ENCODE measurements around the gene CD209. TPM values are rescaled to one million over a fixed set of nuclear protein-coding genes. Genes with fewer than 3 reads are reported as not detected.
A peak's percentile ranks its signal among the peaks of the same experiment; 100 is the strongest.
"Not testable (repeated sequence)": the region's sequence is repeated elsewhere in the genome, so short reads cannot be mapped to it uniquely, and the experiment has no call there.

Gene CD209
- total RNA-seq, 2 experiments from 2014 or later, result not detected

- H3K36me3 Mint-ChIP-seq (ENCODE audit: low read depth), result no peaks in the 10 kb centered on the region
- intact Hi-C loops (cut with DNase I, micrococcal nuclease), result no loop called here
- no peak overlapping the region for H3K27ac Mint-ChIP-seq
- no peak overlapping the region for H3K4me3 Mint-ChIP-seq
- no peak overlapping the region for H3K4me3 ChIP-seq (ENCODE audit: low read length)
- peaks cover 5% of the 10 kb centered on the region for H3K4me1 Mint-ChIP-seq (ENCODE audit: low read depth)
- CTCF ChIA-PET, result no interaction called here
- DNase-seq (peak in 2 of 14 experiments; percentile 20 to 23), ATAC-seq (ENCODE audit: poor library complexity) (no peak)
- peaks cover 8% of the 10 kb centered on the region for H3K4me1 ChIP-seq (ENCODE audit: insufficient read depth, low read length)
- no peaks in the 10 kb centered on the region for H3K36me3 ChIP-seq (ENCODE audit: insufficient read depth, low read length)
- TF ChIP-seq, protein P1, sequence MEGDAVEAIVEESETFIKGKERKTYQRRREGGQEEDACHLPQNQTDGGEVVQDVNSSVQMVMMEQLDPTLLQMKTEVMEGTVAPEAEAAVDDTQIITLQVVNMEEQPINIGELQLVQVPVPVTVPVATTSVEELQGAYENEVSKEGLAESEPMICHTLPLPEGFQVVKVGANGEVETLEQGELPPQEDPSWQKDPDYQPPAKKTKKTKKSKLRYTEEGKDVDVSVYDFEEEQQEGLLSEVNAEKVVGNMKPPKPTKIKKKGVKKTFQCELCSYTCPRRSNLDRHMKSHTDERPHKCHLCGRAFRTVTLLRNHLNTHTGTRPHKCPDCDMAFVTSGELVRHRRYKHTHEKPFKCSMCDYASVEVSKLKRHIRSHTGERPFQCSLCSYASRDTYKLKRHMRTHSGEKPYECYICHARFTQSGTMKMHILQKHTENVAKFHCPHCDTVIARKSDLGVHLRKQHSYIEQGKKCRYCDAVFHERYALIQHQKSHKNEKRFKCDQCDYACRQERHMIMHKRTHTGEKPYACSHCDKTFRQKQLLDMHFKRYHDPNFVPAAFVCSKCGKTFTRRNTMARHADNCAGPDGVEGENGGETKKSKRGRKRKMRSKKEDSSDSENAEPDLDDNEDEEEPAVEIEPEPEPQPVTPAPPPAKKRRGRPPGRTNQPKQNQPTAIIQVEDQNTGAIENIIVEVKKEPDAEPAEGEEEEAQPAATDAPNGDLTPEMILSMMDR (IDR thresholded peaks at IDR 0.05), result no peak
- H3K27ac ChIP-seq (ENCODE audit: low read depth in 1 of 2, low read length in 2 of 2), result no peak overlapping the region
- H3K9me3 Mint-ChIP-seq, result peaks cover 2% of the 10 kb centered on the region
- no peaks in the 10 kb centered on the region for H3K27me3 ChIP-seq (ENCODE audit: control insufficient read depth in 1 of 2, insufficient read depth in 2 of 2, low read length in 2 of 2)
- H3K27me3 Mint-ChIP-seq, result peaks cover 15% of the 10 kb centered on the region
- no peaks in the 10 kb centered on the region for H3K9me3 ChIP-seq (ENCODE audit: control insufficient read depth in 1 of 2, insufficient read depth in 1 of 2, low read length in 2 of 2)
- POLR2A ChIA-PET, result no interaction called here
Measured at GRCh38 chr19:7748756-7749155, 1.4 kb upstream of the CD209 start.

GRCh38 chr19:7748171-7748570 lies 837 bp upstream of the CD209 start:
- no peak overlapping the region for H3K4me3 Mint-ChIP-seq
- CTCF ChIA-PET, result no interaction called here
- DNase-seq, result no peak

DNA sequence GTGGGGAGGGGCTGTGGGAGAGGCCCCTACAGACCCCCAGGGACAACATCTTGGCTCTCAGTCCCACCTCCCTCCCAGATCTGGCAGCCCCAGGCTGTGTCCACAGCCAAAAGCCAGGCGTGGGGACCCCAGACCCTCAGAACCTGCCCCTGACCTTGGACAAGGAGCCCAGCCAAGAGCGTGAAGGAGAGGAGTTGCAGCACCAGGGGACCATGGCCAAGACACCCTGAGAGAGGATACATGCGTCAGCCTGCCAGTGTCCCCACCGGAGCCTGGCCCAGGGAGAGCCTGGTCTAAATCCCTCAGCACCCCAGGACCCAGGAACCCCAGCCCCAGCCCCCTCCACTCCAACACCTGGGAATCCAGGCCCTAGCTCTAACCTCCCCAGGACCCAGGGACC lies 1.0 kb downstream of the CD209 start:
- H3K27ac Mint-ChIP-seq, result not testable (repeated sequence)

More at GRCh38 chr19:7748171-7748570, 837 bp upstream of the CD209 start:
- TF ChIP-seq, protein P1 (IDR thresholded peaks at IDR 0.05), result no peak
- Histone ChIP-seq H3K9me3 (ENCODE audit: control insufficient read depth in 1 of 2, insufficient read depth in 1 of 2, low read length in 2 of 2) (no peaks in the 10 kb centered on the region), H3K36me3 (ENCODE audit: insufficient read depth, low read length) (no peaks in the 10 kb centered on the region), H3K4me1 (ENCODE audit: insufficient read depth, low read length) (peaks cover 8% of the 10 kb centered on the region), H3K27ac (ENCODE audit: low read depth in 1 of 2, low read length in 2 of 2) (no peak overlapping the region), H3K27me3 (ENCODE audit: control insufficient read depth in 1 of 2, insufficient read depth in 2 of 2, low read length in 2 of 2) (no peaks in the 10 kb centered on the region), H3K4me3 (ENCODE audit: low read length) (no peak overlapping the region)
- peaks cover 18% of the 10 kb centered on the region for H3K27me3 Mint-ChIP-seq
- POLR2A ChIA-PET, result no interaction called here
- H3K36me3 Mint-ChIP-seq (ENCODE audit: low read depth), result no peaks in the 10 kb centered on the region
- H3K9me3 Mint-ChIP-seq, result peaks cover 2% of the 10 kb centered on the region
- H3K27ac Mint-ChIP-seq, result no peak overlapping the region
- ATAC-seq (ENCODE audit: poor library complexity), result no peak
- peaks cover 5% of the 10 kb centered on the region for H3K4me1 Mint-ChIP-seq (ENCODE audit: low read depth)
- intact Hi-C loops (cut with DNase I, micrococcal nuclease), result no loop called here

More for the DNA sequence above, 1.0 kb downstream of the CD209 start:
- H3K36me3 Mint-ChIP-seq (ENCODE audit: low read depth); POLR2A ChIA-PET; H3K4me1 Mint-ChIP-seq (ENCODE audit: low read depth); H3K9me3 Mint-ChIP-seq; H3K4me3 Mint-ChIP-seq; CTCF ChIA-PET; H3K36me3 ChIP-seq (ENCODE audit: insufficient read depth, low read length); H3K9me3 ChIP-seq (ENCODE audit: control insufficient read depth in 1 of 2, insufficient read depth in 1 of 2, low read length in 2 of 2); ATAC-seq (ENCODE audit: poor library complexity); H3K4me1 ChIP-seq (ENCODE audit: insufficient read depth, low read length); intact Hi-C loops (cut with DNase I, micrococcal nuclease); H3K27me3 ChIP-seq (ENCODE audit: control insufficient read depth in 1 of 2, insufficient read depth in 2 of 2, low read length in 2 of 2); H3K27ac ChIP-seq (ENCODE audit: low read depth in 1 of 2, low read length in 2 of 2); H3K4me3 ChIP-seq (ENCODE audit: low read length); DNase-seq: not testable (repeated sequence)
- peaks cover 23% of the 10 kb centered on the region for H3K27me3 Mint-ChIP-seq

All from CD4-positive, alpha-beta T cell (primary cell).